GM12892 (cell line): ENCODE data around the gene C1orf167.
A peak's percentile ranks its signal among the peaks of the same experiment; 100 is the strongest.

Source experiments
- DNase-seq: peaks from one replicate; pipeline ENCODE4 v3.0.0; 2011; ENCODE audit not compliant: insufficient read length
- FAIRE-seq: peaks from 2 replicates; lab custom pipeline; 2011; peaks lifted over from hg19 to GRCh38; lab: Jason Lieb, UNC
- POLR2A ChIP-seq: IDR thresholded peaks from 2 replicates; pipeline ENCODE4 v1.6.1; 2011; ENCODE audit warnings: low read depth, low read length, control low read depth
- POLR2AphosphoS5 ChIP-seq: IDR thresholded peaks from 2 replicates; pipeline ENCODE4 v1.6.1; 2011; ENCODE audit warnings: low read depth, low read length, control low read depth
- TAF1 ChIP-seq: IDR thresholded peaks from 2 replicates; pipeline ENCODE4 v1.6.1; 2011; ENCODE audit warnings: low read depth, mild to moderate bottlenecking, control low read depth, low read length, borderline replicate concordance

C1orf167 gene

DNA sequence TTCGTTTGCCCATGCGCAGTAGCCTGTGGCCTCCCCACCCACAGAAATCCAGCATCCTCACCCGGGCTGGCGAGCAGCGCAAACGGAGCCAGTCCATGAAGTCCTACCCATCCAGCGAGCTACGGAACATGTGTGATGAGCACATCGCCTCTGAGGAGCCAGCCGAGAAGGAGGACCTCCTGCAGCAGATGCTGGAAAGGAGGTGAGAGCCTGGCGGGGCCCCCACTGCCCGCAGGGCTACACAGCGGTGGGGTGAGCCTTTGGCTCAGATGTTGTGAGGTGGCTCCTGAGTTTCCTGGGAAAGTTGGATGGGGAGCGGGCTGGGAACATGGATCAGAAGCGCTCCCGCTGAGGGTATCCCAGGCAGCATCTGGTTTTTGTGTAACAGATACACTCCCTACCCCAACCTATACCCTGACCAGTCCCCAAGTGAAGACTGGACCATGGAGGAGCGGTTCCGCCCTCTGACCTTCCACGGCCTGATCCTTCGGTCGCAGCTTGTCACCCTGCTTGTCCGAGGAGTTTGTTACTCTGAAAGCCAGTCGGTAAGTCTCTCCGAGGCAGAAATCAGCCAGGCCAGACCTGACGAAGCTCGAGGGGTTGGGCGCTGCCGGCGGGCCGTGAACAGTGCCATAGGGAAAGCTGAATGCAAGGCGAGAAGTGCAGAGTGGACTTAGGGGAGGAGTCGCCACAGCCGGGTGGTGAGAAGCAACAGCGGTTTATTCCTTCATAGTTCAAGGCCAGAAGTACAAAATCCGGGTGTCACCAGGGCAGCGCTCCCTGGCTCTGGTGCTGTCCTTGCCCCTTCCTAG lies 75.2 kb downstream of the C1orf167 start:
- FAIRE-seq (no peak), DNase-seq (no peak)
- TF ChIP-seq POLR2A (no peak), POLR2AphosphoS5 (no peak), TAF1 (no peak)

DNA sequence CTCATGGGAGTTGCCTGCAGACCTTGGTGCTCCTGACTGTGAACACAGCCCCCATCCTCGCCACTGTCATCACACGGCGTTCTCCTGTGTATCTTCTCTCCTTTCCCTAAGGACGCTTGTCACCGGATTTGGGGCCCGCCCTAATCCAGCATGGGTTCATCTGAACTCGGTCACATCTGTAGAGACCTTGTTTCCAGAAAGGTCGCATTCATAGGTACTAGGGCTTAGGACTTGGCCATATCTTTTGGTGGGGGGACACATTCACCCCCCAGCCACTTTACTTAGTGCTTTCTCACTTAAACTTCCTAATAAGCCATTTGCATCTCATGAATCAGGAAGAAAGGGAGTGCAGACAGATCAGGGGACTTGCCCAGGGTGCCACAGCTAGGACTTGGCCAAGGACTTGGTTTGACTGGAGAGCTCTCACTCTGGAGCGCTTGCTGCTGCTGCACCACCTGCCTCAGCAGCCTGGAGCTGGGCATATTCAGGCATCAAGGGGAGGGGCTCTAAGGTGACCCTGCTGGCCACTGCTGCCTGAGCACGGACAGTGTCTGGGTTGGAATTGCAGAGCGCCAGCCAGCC lies 75.9 kb downstream of the C1orf167 start:
- no peak for TF ChIP-seq POLR2AphosphoS5
- no peak for TF ChIP-seq POLR2A
- TF ChIP-seq TAF1, result no peak
- DNase-seq (no peak), FAIRE-seq (no peak)

DNA sequence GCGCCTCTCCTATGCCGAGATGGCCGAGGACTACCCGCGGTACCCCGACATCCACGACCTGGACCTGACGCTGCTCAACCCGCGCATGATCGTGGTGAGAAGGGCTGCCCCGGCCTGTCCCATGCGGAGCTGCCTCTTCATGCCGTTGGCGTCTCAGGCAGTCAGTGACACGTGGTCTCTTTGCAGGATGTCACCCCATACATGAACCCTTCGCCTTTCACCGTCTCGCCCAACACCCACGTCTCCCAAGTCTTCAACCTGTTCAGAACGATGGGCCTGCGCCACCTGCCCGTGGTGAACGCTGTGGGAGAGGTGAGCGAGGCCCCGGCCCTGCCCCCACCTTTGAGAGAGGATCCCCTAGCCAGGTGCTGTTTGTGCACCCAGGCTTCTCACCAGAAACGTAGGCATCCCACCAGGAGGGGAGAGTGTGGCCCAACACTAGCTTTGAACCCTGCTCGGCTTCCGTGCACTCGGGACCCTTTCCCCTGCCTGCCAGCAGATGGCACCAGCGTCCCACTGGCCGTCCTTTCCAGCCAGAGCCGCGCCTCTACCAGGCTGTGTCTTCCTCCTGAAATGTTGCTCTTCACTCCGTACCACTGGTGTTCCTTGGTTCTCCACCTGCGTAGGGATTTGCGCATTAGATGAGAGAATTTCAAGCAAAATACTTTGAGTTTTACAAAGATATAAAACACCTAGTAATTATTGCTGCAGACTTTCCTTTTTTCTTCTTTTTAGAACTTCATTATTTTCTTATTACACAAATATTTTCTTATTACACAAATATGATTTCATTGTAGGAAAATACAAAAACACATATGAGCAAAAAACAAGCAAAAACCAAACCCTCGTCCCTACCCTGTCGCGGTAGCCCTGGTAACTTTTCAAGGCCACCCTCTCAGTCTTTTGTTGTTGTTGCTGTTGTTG lies 76.6 kb downstream of the C1orf167 start:
- no peak for TF ChIP-seq TAF1
- TF ChIP-seq POLR2AphosphoS5, result no peak
- TF ChIP-seq POLR2A, result no peak
- FAIRE-seq (peak; percentile 85), DNase-seq (peak; percentile 94)
